Brain pericyte (primary cell): Measurements from ENCODE around the gene CALHM5.
A peak's percentile ranks its signal among the peaks of the same experiment; 100 is the strongest.

Experiments
- DNase-seq: peaks from one replicate; pipeline ENCODE4 v3.0.0-alpha.2; 2012; ENCODE audit warnings: low read depth, low spot score

CALHM5 gene

GRCh38 chr6:116550796-116551195 is 39.4 kb downstream of the CALHM5 start:
- no peak for DNase-seq

GRCh38 chr6:116553451-116553850 is 42.0 kb downstream of the CALHM5 start, which contains the start of gene CALHM4:
TSS of gene CALHM4 (plus strand) at chr6:116553751. CDS start at chr6:116553794, 43 bp downstream.
- no peak for DNase-seq

GRCh38 chr6:116556065-116556464 is 44.6 kb downstream of the CALHM5 start:
- DNase-seq: no peak

- DNase-seq: no peak
These were observed 45.5 kb downstream of the CALHM5 start for GRCh38 chr6:116556814-116557415.

- no peak for DNase-seq
These were observed 46.5 kb downstream of the CALHM5 start for GRCh38 chr6:116557893-116558292.

GRCh38 chr6:116560130-116560529 is 48.7 kb downstream of the CALHM5 start:
- no peak for DNase-seq

GRCh38 chr6:116561377-116562018 is 50.1 kb downstream of the CALHM5 start:
- DNase-seq: no peak

GRCh38 chr6:116562019-116562403 is 50.6 kb downstream of the CALHM5 start:
- DNase-seq: no peak

- DNase-seq: no peak
These were observed 51.2 kb downstream of the CALHM5 start for GRCh38 chr6:116562614-116563013.

GRCh38 chr6:116563830-116564229 is 52.4 kb downstream of the CALHM5 start:
- no peak for DNase-seq

GRCh38 chr6:116564311-116564710 is 52.9 kb downstream of the CALHM5 start:
- no peak for DNase-seq

GRCh38 chr6:116564921-116565872 is 53.8 kb downstream of the CALHM5 start:
- no peak for DNase-seq

- no peak for DNase-seq
These were observed 56.7 kb downstream of the CALHM5 start for GRCh38 chr6:116568111-116568510.

GRCh38 chr6:116568821-116569755 is 57.6 kb downstream of the CALHM5 start:
- no peak for DNase-seq

GRCh38 chr6:116570856-116571682 is 59.6 kb downstream of the CALHM5 start, which contains the start of gene RWDD1:
TSS of gene RWDD1 (plus strand) at chr6:116571504. CDS start at chr6:116571583, 79 bp downstream.
- DNase-seq: peak; percentile 98

- DNase-seq: no peak
These were observed 60.2 kb downstream of the CALHM5 start for GRCh38 chr6:116571683-116572000.

- DNase-seq: no peak
These were observed 60.7 kb downstream of the CALHM5 start for GRCh38 chr6:116572162-116572561.
